Measurements from ENCODE around the gene PATL2.

PATL2 gene

GRCh38 chr15:44670087-44670950 lies 40.8 kb downstream of the PATL2 start:
- no peak for DNase-seq (ENCODE audit: low spot score)
- no peak for TF ChIP-seq CTCF (IDR thresholded peaks at IDR 0.05; ENCODE audit: borderline replicate concordance, control extremely low read depth, extremely low read depth, insufficient read depth, missing control alignments)

GRCh38 chr15:44668921-44669320 lies 42.2 kb downstream of the PATL2 start:
- DNase-seq (ENCODE audit: low spot score) = no peak
- in situ Hi-C loops (cut with MboI; ENCODE audit: low sequenced_read_pairs, unreplicated experiment) = no loop called here
- no peak for TF ChIP-seq CTCF (IDR thresholded peaks at IDR 0.05; ENCODE audit: borderline replicate concordance, control extremely low read depth, extremely low read depth, insufficient read depth, missing control alignments)

More at GRCh38 chr15:44670087-44670950, 40.8 kb downstream of the PATL2 start:
- in situ Hi-C loops (cut with MboI; ENCODE audit: low sequenced_read_pairs, unreplicated experiment) = no loop called here

- in situ Hi-C loops (cut with MboI; ENCODE audit: low sequenced_read_pairs, unreplicated experiment) = no loop called here
- no peak for TF ChIP-seq CTCF (IDR thresholded peaks at IDR 0.05; ENCODE audit: borderline replicate concordance, control extremely low read depth, extremely low read depth, insufficient read depth, missing control alignments)
- DNase-seq (ENCODE audit: low spot score) = no peak
These were observed 44.1 kb downstream of the PATL2 start for GRCh38 chr15:44667039-44667360.

GRCh38 chr15:44666210-44667038 lies 44.7 kb downstream of the PATL2 start:
- TF ChIP-seq CTCF (IDR thresholded peaks at IDR 0.05; ENCODE audit: borderline replicate concordance, control extremely low read depth, extremely low read depth, insufficient read depth, missing control alignments) = no peak
- in situ Hi-C loops (cut with MboI; ENCODE audit: low sequenced_read_pairs, unreplicated experiment) = no loop called here
- DNase-seq (ENCODE audit: low spot score) = no peak

DNA sequence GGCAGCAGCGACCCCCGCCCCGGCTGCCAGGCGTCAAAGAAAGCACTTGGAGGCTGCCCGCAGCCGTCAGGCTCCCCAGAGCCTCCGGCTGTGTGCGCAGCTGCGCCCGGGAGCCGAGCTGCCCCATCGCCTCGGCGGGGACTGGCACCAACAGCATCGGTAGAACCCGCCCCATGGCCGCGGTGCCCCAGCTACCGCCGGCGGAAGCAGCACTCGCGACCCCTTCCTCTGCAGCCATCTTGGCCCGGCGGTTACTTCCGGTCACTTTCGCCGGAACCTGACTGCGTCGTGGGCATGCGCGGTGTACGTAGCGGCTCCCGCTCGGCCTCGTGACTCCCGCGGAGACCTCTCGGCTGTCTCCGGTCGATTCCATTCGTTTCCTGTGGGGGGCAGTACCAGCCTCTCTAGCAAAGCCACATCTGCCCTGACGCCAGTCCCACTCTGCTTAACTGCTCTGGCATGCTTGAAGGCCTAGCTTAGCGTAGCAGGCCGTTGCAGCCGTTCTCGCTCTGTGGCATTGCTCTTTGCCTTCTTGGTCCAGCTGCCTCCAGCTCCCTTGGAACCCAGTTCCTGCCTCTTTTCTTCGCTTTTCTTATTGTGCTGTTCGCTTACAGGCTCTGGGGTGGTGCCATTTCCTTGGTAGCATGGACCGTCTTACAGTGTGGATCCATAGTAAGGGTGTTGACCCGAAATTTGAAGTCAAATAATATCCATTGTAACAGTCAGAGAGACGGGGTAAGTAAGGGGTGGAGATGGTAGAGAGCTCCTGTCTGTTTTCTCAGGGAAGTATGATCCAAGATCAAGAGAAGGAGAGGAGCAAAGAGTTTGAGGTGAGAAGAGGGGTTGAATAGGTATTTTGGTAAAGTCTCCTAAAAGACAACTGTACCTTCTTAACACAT lies 47.5 kb downstream of the PATL2 start, which contains the start of gene SPG11:
Gene SPG11, minus strand, starts transcription at position 253 of the 899 bp plus-strand sequence. Its CDS starts 15 bp downstream, at position 238.
- peak; percentile 91 for DNase-seq (ENCODE audit: low spot score)
- in situ Hi-C loops (cut with MboI; ENCODE audit: low sequenced_read_pairs, unreplicated experiment) = loop anchor here (5.0 kb wide), 1 partner anchor 49 kb away; the partner anchor contains the start of genes B2M and PATL2
- TF ChIP-seq CTCF (IDR thresholded peaks at IDR 0.05; ENCODE audit: borderline replicate concordance, control extremely low read depth, extremely low read depth, insufficient read depth, missing control alignments) = peak; percentile 86
